ENCODE measurements around the gene TARDBP.
"Not testable (repeated sequence)": the region's sequence is repeated elsewhere in the genome, so short reads cannot be mapped to it uniquely, and the experiment has no call there.

TARDBP gene

DNA sequence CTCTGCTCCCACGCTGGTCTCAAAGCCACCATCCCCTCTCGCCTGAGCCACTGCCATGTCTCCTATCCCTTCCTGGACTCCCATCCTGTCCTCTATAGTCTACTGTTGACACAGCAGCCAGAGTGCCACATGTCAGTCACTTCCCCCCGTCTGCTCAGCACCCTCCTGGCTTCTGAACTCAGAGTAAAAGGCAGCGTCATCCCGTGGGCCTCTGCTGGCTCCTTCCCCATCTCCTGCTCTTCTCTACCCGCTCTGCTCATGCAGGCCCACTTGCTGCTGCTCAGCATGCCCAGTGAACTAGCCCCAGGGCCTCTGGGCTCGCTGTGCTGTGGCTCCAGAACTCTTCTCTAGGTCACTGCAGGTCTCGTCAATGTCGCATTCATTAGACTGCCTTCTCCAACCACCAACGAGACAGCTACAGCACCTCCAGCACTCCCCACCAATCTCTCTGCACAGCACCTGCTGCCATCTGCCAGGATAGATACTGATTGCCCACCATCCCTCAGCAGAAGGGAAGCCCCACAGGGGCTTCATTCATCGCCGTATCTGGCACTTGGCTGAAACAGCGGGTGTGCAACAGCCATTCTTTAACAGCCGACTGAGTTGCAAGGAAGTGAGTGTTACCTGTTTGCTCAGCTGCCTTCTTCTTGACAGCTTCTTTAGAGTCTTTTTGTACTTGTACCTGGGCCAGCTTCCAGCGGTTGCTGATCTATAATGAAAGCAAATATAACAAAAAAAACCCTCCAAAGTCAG is 59.2 kb downstream of the TARDBP start:
- in situ Hi-C loops (cut with HindIII; ENCODE audit: low pct_ligation_motif_present, low sequenced_read_pairs) = no loop called here
- Histone ChIP-seq H3K4me3 (ENCODE audit: low read depth, low read length) (no peak overlapping the region), H3K27ac (no peak overlapping the region), H3K36me3 (replicated peaks) (peaks cover 88% of the 10 kb centered on the region), H3K27me3 (replicated peaks) (no peaks in the 10 kb centered on the region)
- no peak for DNase-seq
- TF ChIP-seq, protein P1, sequence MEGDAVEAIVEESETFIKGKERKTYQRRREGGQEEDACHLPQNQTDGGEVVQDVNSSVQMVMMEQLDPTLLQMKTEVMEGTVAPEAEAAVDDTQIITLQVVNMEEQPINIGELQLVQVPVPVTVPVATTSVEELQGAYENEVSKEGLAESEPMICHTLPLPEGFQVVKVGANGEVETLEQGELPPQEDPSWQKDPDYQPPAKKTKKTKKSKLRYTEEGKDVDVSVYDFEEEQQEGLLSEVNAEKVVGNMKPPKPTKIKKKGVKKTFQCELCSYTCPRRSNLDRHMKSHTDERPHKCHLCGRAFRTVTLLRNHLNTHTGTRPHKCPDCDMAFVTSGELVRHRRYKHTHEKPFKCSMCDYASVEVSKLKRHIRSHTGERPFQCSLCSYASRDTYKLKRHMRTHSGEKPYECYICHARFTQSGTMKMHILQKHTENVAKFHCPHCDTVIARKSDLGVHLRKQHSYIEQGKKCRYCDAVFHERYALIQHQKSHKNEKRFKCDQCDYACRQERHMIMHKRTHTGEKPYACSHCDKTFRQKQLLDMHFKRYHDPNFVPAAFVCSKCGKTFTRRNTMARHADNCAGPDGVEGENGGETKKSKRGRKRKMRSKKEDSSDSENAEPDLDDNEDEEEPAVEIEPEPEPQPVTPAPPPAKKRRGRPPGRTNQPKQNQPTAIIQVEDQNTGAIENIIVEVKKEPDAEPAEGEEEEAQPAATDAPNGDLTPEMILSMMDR (IDR thresholded peaks at IDR 0.05; ENCODE audit: low read depth, low read length, missing control alignments) = no peak

DNA sequence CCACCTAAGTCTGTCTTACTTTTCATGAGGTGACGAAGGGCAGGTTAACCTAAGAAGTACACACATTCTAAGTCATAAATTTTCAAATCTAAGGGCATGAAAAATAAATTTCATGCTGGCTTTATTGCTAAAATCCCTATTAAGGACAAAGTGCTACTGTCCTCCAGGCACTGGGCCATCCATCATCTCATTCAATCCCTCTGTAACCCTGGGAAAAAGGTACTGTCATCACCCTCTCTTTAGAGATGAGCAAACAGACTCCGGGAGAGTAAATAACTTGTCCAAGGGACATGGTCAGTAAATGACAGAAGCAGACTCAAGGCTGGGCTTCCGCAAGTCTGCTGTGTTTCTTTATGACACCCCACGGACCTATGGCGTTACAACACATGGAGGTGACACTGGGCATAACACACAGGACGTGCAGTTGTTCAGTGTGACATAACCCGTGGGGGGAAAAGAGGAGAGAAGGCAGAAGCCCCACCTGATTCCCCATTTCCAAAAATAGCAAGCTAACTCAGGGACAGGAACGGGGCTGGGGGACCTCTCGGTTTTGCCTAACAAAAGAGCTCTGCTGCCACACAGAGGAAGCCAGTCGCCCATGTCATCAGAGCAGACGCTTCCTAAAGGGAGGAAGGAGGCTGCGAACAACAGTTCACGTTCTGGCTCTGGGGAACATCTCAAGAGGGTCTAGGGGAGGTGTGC is 59.9 kb downstream of the TARDBP start:
- Histone ChIP-seq H3K36me3 (replicated peaks) (peaks cover 91% of the 10 kb centered on the region), H3K4me3 (ENCODE audit: low read depth, low read length) (no peak overlapping the region), H3K27ac (no peak overlapping the region), H3K27me3 (replicated peaks) (no peaks in the 10 kb centered on the region)
- no peak for DNase-seq
- TF ChIP-seq, protein P1 (IDR thresholded peaks at IDR 0.05; ENCODE audit: low read depth, low read length, missing control alignments) = no peak
- in situ Hi-C loops (cut with HindIII; ENCODE audit: low pct_ligation_motif_present, low sequenced_read_pairs) = no loop called here

DNA sequence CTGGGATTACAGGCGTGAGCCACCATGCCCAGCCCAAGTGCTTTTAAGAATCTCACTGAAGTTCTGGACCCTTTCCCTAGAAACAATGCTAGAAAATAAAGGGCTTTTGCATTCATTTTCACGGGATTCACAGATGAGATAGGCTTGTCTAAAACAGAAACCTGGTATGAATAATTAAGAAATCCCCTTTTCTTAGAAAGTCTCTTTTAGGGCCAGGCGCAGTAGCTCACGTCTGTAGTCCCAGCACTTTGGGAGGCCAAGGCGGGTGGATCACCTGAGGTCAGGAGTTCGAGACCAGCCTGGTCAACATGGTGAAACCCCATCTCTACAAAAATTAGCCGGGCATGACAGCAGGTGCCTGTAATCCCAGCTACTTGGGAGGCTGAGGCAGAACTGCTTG is 60.9 kb downstream of the TARDBP start:
- H3K27me3 ChIP-seq (replicated peaks); H3K27ac ChIP-seq; DNase-seq; in situ Hi-C loops (cut with HindIII; ENCODE audit: low pct_ligation_motif_present, low sequenced_read_pairs); H3K4me3 ChIP-seq (ENCODE audit: low read depth, low read length): not testable (repeated sequence)
- H3K36me3 ChIP-seq (replicated peaks) = peaks cover 89% of the 10 kb centered on the region

Measured in brain microvascular endothelial cell (primary cell).